ENCODE results near the gene ARHGEF7.

DNA sequence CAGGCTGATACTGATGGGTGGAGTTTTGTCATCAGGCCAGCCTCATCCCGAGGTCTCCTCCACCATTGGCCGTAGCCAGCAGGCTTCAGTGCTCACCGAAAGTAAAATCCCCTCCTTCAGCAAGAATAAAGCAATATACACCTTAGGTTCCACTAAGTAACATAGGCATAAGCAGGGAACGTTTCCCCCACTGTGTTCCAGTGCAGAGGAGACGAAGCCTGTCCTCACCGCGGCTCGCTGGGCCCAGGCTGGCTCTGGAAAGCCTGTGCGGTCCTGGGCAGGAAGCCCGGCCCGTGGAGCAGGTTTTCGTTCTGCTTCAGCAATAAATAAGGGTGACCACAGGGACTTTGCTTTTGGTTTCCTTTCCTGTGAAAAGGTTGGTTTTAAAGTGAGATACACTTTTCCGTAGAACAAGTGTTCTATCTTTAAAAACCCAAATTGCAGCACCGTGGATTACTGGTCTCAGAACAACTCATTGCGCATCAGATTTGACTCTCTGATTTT lies 189.0 kb downstream of the ARHGEF7 start:
- TF ChIP-seq, protein P1, sequence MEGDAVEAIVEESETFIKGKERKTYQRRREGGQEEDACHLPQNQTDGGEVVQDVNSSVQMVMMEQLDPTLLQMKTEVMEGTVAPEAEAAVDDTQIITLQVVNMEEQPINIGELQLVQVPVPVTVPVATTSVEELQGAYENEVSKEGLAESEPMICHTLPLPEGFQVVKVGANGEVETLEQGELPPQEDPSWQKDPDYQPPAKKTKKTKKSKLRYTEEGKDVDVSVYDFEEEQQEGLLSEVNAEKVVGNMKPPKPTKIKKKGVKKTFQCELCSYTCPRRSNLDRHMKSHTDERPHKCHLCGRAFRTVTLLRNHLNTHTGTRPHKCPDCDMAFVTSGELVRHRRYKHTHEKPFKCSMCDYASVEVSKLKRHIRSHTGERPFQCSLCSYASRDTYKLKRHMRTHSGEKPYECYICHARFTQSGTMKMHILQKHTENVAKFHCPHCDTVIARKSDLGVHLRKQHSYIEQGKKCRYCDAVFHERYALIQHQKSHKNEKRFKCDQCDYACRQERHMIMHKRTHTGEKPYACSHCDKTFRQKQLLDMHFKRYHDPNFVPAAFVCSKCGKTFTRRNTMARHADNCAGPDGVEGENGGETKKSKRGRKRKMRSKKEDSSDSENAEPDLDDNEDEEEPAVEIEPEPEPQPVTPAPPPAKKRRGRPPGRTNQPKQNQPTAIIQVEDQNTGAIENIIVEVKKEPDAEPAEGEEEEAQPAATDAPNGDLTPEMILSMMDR (optimal IDR thresholded peaks at IDR 0.05 in 1 of 3, IDR thresholded peaks at IDR 0.05 in 1 of 3, conservative IDR thresholded peaks at IDR 0.05 in 1 of 3; ENCODE audit: extremely low read depth in 1 of 3, insufficient read depth in 2 of 3, low read length in 3 of 3) = no peak
- no peak for TF ChIP-seq EZH2 (IDR thresholded peaks at IDR 0.05; ENCODE audit: low read length)
